NB4 (cell line): ENCODE measurements around the gene SMPDL3B.

Source experiments
- POLR2A ChIP-seq: IDR thresholded peaks from 2 replicates; pipeline ENCODE4 v1.6.1; 2011; ENCODE audit warnings: mild to moderate bottlenecking; ENCODE audit not compliant: insufficient read length; ENCODE audit errors: extremely low read depth
- TF ChIP-seq, protein P1 (sequence below): IDR thresholded peaks from one replicate; pipeline ENCODE4 v1.5.1; 2012; ENCODE audit warnings: low read depth, low read length

DNA sequence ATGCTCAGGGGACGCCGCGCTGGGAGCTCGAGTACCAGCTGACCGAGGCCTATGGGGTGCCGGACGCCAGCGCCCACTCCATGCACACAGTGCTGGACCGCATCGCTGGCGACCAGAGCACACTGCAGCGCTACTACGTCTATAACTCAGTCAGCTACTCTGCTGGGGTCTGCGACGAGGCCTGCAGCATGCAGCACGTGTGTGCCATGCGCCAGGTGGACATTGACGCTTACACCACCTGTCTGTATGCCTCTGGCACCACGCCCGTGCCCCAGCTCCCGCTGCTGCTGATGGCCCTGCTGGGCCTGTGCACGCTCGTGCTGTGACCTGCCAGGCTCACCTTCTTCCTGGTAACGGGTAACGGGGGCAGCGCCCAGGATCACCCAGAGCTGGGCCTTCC lies 23.7 kb downstream of the SMPDL3B start:
- TF ChIP-seq, protein P1, sequence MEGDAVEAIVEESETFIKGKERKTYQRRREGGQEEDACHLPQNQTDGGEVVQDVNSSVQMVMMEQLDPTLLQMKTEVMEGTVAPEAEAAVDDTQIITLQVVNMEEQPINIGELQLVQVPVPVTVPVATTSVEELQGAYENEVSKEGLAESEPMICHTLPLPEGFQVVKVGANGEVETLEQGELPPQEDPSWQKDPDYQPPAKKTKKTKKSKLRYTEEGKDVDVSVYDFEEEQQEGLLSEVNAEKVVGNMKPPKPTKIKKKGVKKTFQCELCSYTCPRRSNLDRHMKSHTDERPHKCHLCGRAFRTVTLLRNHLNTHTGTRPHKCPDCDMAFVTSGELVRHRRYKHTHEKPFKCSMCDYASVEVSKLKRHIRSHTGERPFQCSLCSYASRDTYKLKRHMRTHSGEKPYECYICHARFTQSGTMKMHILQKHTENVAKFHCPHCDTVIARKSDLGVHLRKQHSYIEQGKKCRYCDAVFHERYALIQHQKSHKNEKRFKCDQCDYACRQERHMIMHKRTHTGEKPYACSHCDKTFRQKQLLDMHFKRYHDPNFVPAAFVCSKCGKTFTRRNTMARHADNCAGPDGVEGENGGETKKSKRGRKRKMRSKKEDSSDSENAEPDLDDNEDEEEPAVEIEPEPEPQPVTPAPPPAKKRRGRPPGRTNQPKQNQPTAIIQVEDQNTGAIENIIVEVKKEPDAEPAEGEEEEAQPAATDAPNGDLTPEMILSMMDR = no peak
- no peak for TF ChIP-seq POLR2A
